Liver (tissue), 3 donors: ENCODE measurements around the gene ZNF329.

ENCODE experiments used
- CTCF ChIP-seq: fragments of 150-350 bp; IDR thresholded peaks from 2 replicates; pipeline ENCODE4 v1.5.1; 2017; ENCODE audit warnings: improper control_type of control experiment, low read depth, low read length; ENCODE audit not compliant: missing input control
- MAX ChIP-seq: IDR thresholded peaks from 2 replicates; pipeline ENCODE4 v1.6.1; 2016; ENCODE audit warnings: antibody characterized with exemption
- TAF1 ChIP-seq: conservative IDR thresholded peaks from 2 replicates; pipeline ENCODE4 v1.6.1; 2016; ENCODE audit warnings: antibody characterized with exemption, mild to moderate bottlenecking
- YY1 ChIP-seq: IDR thresholded peaks from 2 replicates; pipeline ENCODE4 v1.6.1; 2016; ENCODE audit warnings: antibody characterized with exemption, mild to moderate bottlenecking
- donor health status: healthy.
- donor health status: healthy.

- TF ChIP-seq CTCF (no peak), YY1 (no peak), TAF1 (no peak), MAX (no peak)
Observed at GRCh38 chr19:58091251-58091995, 59.2 kb downstream of the ZNF329 start.
